CD4-positive, alpha-beta T cell treated with Interleukin-17A for 4 hours (primary cell): Measurements from ENCODE around the gene MAP1S.

ENCODE experiments used
- DNase-seq: peaks from one replicate; pipeline ENCODE4 v3.0.0-alpha.2; 2020; ENCODE audit warnings: mixed read lengths

Gene MAP1S

DNA sequence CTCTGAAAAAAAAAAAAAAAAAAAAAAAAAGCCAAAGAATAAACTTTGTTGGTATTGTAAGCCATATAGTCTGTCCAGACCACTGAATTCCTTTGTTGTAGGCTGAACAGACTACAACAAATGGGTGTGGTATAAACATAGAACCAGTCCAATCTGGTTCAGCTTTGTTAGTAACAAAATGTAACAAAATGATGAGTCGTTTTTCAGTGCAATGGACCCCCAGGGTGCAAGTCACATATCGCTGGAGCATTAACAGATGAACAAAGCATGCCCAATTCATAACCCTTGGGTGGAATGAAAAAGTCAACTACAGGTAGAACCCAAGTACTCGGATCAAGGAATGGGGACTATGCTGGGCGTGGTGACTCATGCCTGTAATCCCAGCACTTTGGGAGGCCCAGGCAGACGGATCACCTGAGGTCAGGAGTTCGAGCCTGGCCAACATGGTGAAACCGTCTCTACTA is 18.4 kb downstream of the MAP1S start:
- DNase-seq, result no peak

GRCh38 chr19:17739121-17739875 is 20.0 kb downstream of the MAP1S start:
- no peak for DNase-seq

DNA sequence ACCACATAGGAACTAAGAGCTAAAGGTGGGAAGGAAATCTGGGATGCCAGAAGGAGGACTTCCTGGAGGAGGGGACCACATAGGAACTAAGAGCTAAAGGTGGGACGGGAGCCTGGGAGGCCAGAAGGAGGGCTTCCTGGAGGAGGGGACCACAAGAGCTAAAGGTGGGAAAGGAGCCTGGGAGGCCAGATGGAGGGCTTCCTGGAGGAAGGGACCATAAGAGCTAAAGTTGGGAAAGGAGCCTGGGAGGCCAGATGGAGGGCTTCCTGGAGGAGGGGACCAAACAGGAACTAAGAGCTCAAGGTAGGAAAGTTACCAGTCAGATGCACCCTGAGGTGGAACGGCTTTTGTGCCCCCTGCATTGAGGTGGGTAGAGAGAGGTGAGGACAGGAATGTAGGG is 22.2 kb downstream of the MAP1S start:
- no peak for DNase-seq

- DNase-seq, result no peak
Observed at GRCh38 chr19:17743874-17744580, 24.7 kb downstream of the MAP1S start.

DNA sequence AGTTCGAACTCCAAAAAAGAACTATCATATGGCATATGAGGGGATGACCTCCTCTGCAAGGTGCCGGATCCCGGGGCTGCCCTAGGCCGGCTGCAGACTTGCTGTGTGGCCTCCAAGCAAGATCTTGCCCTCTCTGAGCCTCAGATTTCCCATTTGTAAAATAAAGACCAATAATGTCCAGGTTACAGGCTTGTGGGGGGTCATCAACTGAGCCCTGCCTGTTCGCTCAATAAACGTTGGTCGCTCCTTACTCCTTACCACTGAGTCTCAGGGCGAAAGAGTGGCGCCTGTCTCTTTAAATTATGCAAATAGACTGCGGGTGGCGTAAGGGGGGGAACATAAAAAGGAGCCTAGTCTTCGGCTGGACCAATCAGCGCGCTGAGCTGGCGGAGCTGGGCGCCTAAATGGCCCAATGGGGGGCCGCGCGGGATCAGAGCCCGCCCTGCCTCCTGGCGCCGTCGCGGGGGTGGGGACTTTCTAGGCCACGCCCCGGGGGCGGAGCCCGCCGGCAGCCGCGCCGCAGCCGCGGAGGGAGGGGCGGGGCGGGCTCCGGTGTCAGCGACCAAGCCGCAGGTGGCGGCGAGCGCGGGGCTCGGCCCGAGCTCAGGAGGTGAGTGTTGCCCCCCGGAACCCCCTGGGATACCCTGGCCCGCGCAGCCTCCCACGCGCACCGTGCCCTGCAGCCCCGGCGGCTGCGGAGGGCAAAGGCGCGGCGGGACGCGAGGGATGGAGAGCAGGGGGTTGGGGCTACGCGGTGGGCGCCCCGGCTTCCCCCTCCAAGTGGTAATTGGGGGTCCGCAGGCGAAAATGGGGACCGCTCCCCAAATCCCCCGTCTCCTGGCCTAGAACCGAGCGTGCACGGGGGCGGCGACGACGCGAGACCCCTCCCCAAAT is 28.2 kb downstream of the MAP1S start:
- peak; percentile 93 for DNase-seq

- no peak for DNase-seq
Observed at GRCh38 chr19:17748884-17749638, 29.8 kb downstream of the MAP1S start.

DNA sequence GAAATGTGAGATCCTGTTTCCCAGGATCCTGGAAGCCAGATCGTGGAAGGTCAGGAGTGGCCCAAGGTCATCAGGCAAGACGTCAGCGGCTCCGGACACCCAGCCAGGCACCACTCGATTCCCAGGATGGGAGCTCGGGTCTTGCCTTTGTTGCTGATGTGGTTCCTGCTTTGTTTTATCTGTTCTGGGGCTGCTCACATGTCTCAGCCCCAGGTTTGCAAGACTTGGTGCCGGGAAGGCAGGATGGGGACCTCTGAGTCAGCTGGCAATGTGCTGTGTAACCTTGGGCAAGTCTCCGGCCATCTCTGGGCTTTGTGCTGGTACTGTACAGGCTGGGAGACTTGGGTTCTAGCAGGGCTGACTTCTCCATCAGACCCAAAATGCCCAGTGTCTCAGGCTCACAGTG is 30.6 kb downstream of the MAP1S start:
- DNase-seq, result peak; percentile 60

DNA sequence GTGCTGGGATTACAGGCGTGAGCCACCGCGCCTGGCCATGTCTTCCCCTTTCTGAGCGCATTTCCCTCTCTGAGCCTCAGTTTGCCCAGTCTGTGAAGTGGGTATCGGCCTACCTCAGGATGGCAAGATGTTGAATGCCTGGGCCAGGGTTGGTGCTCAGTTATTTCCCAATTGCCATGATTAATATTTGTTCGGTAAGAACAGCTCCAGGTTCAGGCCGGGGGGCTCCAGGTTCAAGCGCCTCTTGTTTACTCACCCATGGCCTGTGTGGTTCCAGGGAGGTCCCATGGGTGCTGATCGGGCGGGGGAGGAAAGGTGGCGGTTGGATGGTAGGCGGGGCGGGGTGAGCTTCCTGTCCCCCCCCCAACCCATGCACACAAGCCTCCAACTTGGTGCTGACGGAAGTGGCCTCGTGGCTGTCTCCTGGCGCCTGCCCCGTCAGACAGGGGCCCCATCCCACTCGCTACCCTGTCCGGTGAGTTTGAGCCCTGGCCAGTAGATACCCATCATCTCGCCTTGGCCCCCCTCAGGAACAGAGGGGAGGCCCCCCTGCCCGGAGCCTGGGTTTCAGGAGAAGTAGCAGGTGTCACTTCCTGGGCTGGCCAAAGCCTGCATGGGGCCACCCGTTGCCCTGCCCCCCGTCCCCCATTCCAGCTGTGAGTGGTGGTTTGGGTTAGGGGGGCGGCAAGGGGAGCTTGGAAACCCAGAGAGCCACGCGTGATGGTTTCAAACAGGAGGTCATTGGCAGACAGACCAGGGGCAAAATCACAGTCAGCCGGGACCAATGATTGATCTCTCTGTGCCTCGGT is 32.0 kb downstream of the MAP1S start, which contains the start of gene FCHO1:
FCHO1 (plus strand) TSS at position 375 of the 809 bp plus-strand sequence. CDS start 3,688 bp downstream, outside the sequence.
- DNase-seq, result peak; percentile 92

DNA sequence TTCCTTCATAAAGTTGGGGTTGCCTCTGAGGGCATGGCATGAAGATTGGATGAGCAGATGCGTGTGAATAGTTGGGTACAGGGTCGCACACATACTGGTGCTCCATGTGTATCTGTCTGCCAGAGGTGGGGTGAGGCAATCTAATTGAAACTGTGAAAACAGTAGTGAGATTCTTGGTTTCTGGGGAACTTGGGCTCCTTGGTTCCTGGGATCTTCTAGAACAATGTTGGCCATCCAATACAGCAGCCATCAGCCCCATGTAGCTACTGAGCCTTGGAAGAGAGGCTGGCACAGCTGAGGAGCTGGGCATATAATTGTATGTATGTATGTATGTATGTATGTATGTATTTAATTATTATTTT is 32.6 kb downstream of the MAP1S start:
- DNase-seq, result peak; percentile 10

GRCh38 chr19:17752865-17753639 is 33.8 kb downstream of the MAP1S start:
- DNase-seq, result no peak

GRCh38 chr19:17753976-17754375 is 34.7 kb downstream of the MAP1S start:
- no peak for DNase-seq

- DNase-seq, result no peak
Observed at GRCh38 chr19:17754634-17755442, 35.6 kb downstream of the MAP1S start.

GRCh38 chr19:17755443-17755890 is 36.2 kb downstream of the MAP1S start:
- DNase-seq, result no peak

GRCh38 chr19:17755977-17756670 is 36.8 kb downstream of the MAP1S start:
- DNase-seq, result peak; percentile 62

DNA sequence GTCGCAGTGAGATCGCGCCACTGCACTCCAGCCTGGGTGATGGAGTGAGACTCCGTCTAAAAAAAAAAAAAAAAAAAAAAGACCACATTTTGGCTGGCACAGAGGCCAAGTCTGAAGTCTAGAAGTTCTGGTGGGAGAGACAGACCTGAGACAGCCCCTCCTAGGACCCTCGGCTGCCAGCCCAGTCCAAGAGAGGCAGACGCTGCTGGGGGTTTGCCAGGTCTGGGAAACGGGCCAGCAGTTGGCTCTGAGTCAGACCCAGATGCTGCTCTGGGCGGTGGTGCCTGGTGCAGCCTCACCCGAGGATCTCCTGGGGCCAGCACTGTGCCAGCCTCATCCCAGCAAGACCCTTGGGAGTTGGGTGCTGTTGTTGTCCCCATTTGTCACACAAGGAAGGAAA is 37.8 kb downstream of the MAP1S start:
- no peak for DNase-seq

DNA sequence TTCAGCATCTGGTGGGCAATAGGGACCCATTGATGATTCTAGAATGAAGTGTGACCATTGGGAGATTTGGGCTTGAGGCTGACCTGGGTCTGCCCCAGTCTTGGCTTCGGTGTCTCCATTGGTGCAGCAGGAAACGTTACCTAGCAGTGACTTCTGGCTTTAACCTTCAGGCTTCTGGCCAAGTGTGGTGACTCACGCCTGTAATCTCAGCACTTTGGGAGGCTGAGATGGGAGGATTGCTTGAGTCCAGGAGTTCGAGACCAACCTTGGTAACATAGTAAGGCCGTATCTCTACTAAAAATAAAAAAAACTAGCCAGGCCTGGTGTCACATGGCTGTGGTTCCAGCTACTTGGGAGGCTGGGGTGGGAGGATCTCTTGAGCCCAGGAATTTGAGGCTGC is 39.2 kb downstream of the MAP1S start:
- no peak for DNase-seq

DNA sequence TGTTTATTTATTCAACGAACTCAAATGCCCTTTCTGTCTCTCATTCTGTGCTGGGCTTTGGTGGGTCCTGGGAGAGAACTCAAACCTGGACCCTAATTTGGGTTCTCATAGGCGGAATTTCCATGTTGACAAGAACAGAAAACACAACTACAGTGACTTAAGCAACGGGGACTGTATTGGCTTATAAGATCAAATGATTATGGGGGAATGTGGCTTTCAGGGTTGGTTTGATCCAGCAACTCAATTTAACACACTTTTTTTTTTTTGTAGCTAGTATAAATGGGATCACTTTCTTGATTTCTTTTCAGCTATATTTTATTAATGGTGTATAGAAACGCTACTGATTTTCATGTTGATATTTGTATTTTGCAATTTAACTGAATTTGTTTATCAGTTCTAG is 41.9 kb downstream of the MAP1S start:
- DNase-seq, result no peak

DNA sequence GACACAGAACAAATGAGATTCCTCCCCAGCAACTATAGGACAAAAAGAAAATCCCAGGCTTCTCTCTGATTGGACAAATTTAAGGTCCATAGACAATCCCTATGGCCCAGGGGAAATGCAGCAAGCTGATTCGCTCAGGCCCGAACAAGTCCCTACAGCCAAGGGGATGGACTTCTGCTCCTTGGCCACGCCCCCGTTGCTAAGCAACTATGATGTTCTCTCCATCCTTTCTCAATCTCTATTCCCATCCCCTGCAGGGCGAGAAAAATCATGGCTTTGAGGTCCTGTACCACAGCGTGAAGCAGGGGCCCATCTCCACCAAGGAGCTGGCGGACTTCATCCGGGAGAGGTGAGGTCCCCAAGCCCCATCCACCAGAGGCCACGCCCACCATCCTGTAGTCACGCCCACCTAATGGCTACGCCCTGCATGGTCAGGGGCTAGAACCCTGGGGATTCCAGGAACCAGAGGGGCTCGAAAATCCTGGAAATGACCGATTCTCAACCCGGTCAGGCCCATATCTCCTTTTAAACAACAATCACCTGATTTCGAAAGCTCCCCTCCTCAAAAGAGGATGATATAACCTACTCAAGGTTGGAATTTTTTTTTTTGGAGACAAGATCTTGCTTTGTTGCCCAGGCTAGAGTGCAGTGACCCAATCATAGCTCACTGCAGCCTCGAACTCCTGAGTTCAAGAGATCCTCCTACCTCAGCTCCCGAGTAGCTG is 43.4 kb downstream of the MAP1S start:
- DNase-seq, result no peak
